WTC11 (cell line): ENCODE measurements around the gene TCF20.

Source experiments
- ATF2 ChIP-seq: sonication (generic); formaldehyde crosslinking; IDR thresholded peaks from 2 replicates; pipeline ENCODE4 v1.8.1; 2022; ENCODE audit warnings: low read depth, missing genetic modification reagents, borderline replicate concordance
- CTCF ChIP-seq: fragments of 200-600 bp; IDR thresholded peaks from 2 replicates; pipeline ENCODE4 v1.8.0; 2022; ENCODE audit warnings: antibody characterized with exemption
- ELF4 ChIP-seq: sonication (generic); formaldehyde crosslinking; IDR thresholded peaks from 2 replicates; pipeline ENCODE4 v1.8.1; 2022; ENCODE audit warnings: low read depth, mild to moderate bottlenecking, moderate library complexity, missing genetic modification reagents
- FOXP1 ChIP-seq: sonication (generic); formaldehyde crosslinking; IDR thresholded peaks from 2 replicates; pipeline ENCODE4 v1.8.0; 2022; ENCODE audit warnings: missing genetic modification reagents, mild to moderate bottlenecking, moderate library complexity, borderline replicate concordance
- NFE2L1 ChIP-seq: sonication (generic); formaldehyde crosslinking; IDR thresholded peaks from 2 replicates; pipeline ENCODE4 v1.8.1; 2023; ENCODE audit warnings: missing genetic modification reagents
- NFYB ChIP-seq: sonication (generic); formaldehyde crosslinking; conservative IDR thresholded peaks from 2 replicates; pipeline ENCODE4 v1.8.0; 2022; ENCODE audit warnings: low read depth, missing genetic modification reagents
- SP1 ChIP-seq: sonication (generic); formaldehyde crosslinking; conservative IDR thresholded peaks from 2 replicates; pipeline ENCODE4 v1.8.1; 2022; ENCODE audit warnings: missing genetic modification reagents
- TCF7 ChIP-seq: sonication (generic); formaldehyde crosslinking; IDR thresholded peaks from 2 replicates; pipeline ENCODE4 v1.8.0; 2022; ENCODE audit warnings: mild to moderate bottlenecking, low read depth, missing genetic modification reagents, moderate library complexity
- TEAD1 ChIP-seq: sonication (generic); formaldehyde crosslinking; IDR thresholded peaks from 2 replicates; pipeline ENCODE4 v1.8.0; 2022; ENCODE audit warnings: mild to moderate bottlenecking, missing genetic modification reagents
- USF2 ChIP-seq: sonication (generic); formaldehyde crosslinking; IDR thresholded peaks from 2 replicates; pipeline ENCODE4 v1.8.1; 2023; ENCODE audit warnings: mild to moderate bottlenecking, missing genetic modification reagents, moderate library complexity
- ZBTB21 ChIP-seq: sonication (generic); formaldehyde crosslinking; IDR thresholded peaks from 2 replicates; pipeline ENCODE4 v1.8.1; 2023; ENCODE audit warnings: mild to moderate bottlenecking, missing genetic modification reagents, borderline replicate concordance
- ZNF121 ChIP-seq: sonication (generic); formaldehyde crosslinking; IDR thresholded peaks from 2 replicates; pipeline ENCODE4 v1.8.0; 2023; ENCODE audit warnings: missing genetic modification reagents

GRCh38 chr22:42301742-42302102, 31.3 kb upstream of the TCF20 start:
- TF ChIP-seq CTCF = no peak
- no peak for TF ChIP-seq NFYB
- TF ChIP-seq SP1 (CRISPR knock-in tag) = no peak
- TF ChIP-seq TEAD1 (CRISPR knock-in tag) = no peak
- no peak for TF ChIP-seq FOXP1 (CRISPR knock-in tag)
- no peak for TF ChIP-seq NFE2L1 (CRISPR knock-in tag)
- TF ChIP-seq ZNF121 (CRISPR knock-in tag) = no peak
- TF ChIP-seq ELF4 (CRISPR knock-in tag) = no peak
- no peak for TF ChIP-seq ATF2
- TF ChIP-seq USF2 (CRISPR knock-in tag) = no peak
- TF ChIP-seq TCF7 (CRISPR knock-in tag) = no peak
- no peak for TF ChIP-seq ZBTB21 (CRISPR knock-in tag)
